ENCODE data around the gene TSBP1.
A peak's percentile ranks its signal among the peaks of the same experiment; 100 is the strongest.
"Not testable (repeated sequence)": the region's sequence is repeated elsewhere in the genome, so short reads cannot be mapped to it uniquely, and the experiment has no call there.

TSBP1 gene

GRCh38 chr6:32371229-32371628, 474 bp downstream of the TSBP1 start:
- DNase-seq = no peak

GRCh38 chr6:32370505-32370904, 1.2 kb downstream of the TSBP1 start:
- DNase-seq = no peak

- peak in 1 of 5 donors; percentile 32 for DNase-seq
These were observed 2.0 kb downstream of the TSBP1 start for GRCh38 chr6:32369660-32370059.

GRCh38 chr6:32367644-32368043, 4.1 kb downstream of the TSBP1 start:
- DNase-seq = no peak

GRCh38 chr6:32359225-32359624, 12.5 kb downstream of the TSBP1 start:
- not testable (repeated sequence) for DNase-seq

- DNase-seq = not testable (repeated sequence)
These were observed 13.2 kb downstream of the TSBP1 start for GRCh38 chr6:32358548-32358947.

- DNase-seq = no peak
These were observed 16.7 kb downstream of the TSBP1 start for GRCh38 chr6:32355018-32355417.

GRCh38 chr6:32353348-32353747, 18.4 kb downstream of the TSBP1 start:
- no peak for DNase-seq

- no peak for DNase-seq
These were observed 31.5 kb downstream of the TSBP1 start for GRCh38 chr6:32340242-32340641.

GRCh38 chr6:32337186-32337805, 34.4 kb downstream of the TSBP1 start:
- DNase-seq = no peak

- DNase-seq = no peak
These were observed 39.3 kb downstream of the TSBP1 start for GRCh38 chr6:32332433-32332832.

- DNase-seq = no peak
These were observed 42.6 kb downstream of the TSBP1 start for GRCh38 chr6:32329141-32329540.

- peak in 1 of 5 donors; percentile 39 for DNase-seq
These were observed 44.6 kb downstream of the TSBP1 start for GRCh38 chr6:32327103-32327502.

GRCh38 chr6:32318501-32318900, 53.2 kb downstream of the TSBP1 start:
- no peak for DNase-seq

- DNase-seq = no peak
These were observed 54.2 kb downstream of the TSBP1 start for GRCh38 chr6:32317541-32317940.

- no peak for DNase-seq
These were observed 57.7 kb downstream of the TSBP1 start for GRCh38 chr6:32313964-32314363.

- DNase-seq = no peak
These were observed 72.9 kb downstream of the TSBP1 start for GRCh38 chr6:32298632-32299336.

- DNase-seq = not testable (repeated sequence)
These were observed 76.7 kb downstream of the TSBP1 start for GRCh38 chr6:32294980-32295379.

GRCh38 chr6:32294566-32294965, 77.1 kb downstream of the TSBP1 start:
- DNase-seq = no peak

- no peak for DNase-seq
These were observed 78.0 kb downstream of the TSBP1 start for GRCh38 chr6:32293695-32294094.

- no peak for DNase-seq
These were observed 80.2 kb downstream of the TSBP1 start for GRCh38 chr6:32291543-32291942.

GRCh38 chr6:32290886-32291450, 80.7 kb downstream of the TSBP1 start:
- no peak for DNase-seq

GRCh38 chr6:32288426-32288825, 83.3 kb downstream of the TSBP1 start:
- DNase-seq = no peak
